ENCODE data around the gene IGFBP7.

Gene IGFBP7

GRCh38 chr4:57080781-57081650, 29.2 kb downstream of the IGFBP7 start:
- Histone ChIP-seq H3K4me1 (ENCODE audit: low read length) (peaks cover 18% of the 10 kb centered on the region), H3K27ac (ENCODE audit: low read length) (no peak overlapping the region)
- TF ChIP-seq EZH2phosphoT487 (IDR thresholded peaks at IDR 0.05; ENCODE audit: low read length) (no peak), EZH2 (optimal IDR thresholded peaks at IDR 0.05; ENCODE audit: low read depth, low read length) (no peak)
- TF ChIP-seq, protein P1, sequence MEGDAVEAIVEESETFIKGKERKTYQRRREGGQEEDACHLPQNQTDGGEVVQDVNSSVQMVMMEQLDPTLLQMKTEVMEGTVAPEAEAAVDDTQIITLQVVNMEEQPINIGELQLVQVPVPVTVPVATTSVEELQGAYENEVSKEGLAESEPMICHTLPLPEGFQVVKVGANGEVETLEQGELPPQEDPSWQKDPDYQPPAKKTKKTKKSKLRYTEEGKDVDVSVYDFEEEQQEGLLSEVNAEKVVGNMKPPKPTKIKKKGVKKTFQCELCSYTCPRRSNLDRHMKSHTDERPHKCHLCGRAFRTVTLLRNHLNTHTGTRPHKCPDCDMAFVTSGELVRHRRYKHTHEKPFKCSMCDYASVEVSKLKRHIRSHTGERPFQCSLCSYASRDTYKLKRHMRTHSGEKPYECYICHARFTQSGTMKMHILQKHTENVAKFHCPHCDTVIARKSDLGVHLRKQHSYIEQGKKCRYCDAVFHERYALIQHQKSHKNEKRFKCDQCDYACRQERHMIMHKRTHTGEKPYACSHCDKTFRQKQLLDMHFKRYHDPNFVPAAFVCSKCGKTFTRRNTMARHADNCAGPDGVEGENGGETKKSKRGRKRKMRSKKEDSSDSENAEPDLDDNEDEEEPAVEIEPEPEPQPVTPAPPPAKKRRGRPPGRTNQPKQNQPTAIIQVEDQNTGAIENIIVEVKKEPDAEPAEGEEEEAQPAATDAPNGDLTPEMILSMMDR (IDR thresholded peaks at IDR 0.05; ENCODE audit: low read length) = no peak

GRCh38 chr4:57078685-57079521, 31.3 kb downstream of the IGFBP7 start:
- Histone ChIP-seq H2AFZ (ENCODE audit: low read length) (no peak overlapping the region), H3F3A (ENCODE audit: insufficient read depth, low read length) (no peaks in the 10 kb centered on the region), H3K9ac (ENCODE audit: low read length) (no peak overlapping the region), H3K4me1 (ENCODE audit: low read length) (no peaks in the 10 kb centered on the region), H3K36me3 (replicated peaks; ENCODE audit: insufficient read depth, low read length) (no peaks in the 10 kb centered on the region), H3K4me3 (ENCODE audit: low read length) (no peak overlapping the region), H3K9me3 (replicated peaks; ENCODE audit: insufficient read depth, low read length) (no peaks in the 10 kb centered on the region), H4K20me1 (ENCODE audit: insufficient read depth, low read length) (no peaks in the 10 kb centered on the region), H3K79me2 (ENCODE audit: low read length) (no peaks in the 10 kb centered on the region), H3K9me2 (replicated peaks; ENCODE audit: insufficient read depth, low read length) (no peaks in the 10 kb centered on the region), H3K4me2 (ENCODE audit: low read depth, low read length) (no peak overlapping the region), H3K27ac (ENCODE audit: low read length) (no peak overlapping the region), H3K27me3 (replicated peaks; ENCODE audit: insufficient read depth, low read length) (no peaks in the 10 kb centered on the region)
- TF ChIP-seq EZH2phosphoT487 (IDR thresholded peaks at IDR 0.05; ENCODE audit: low read length) (no peak), EZH2 (optimal IDR thresholded peaks at IDR 0.05; ENCODE audit: low read depth, low read length) (no peak)
- TF ChIP-seq, protein P1 (IDR thresholded peaks at IDR 0.05; ENCODE audit: low read length) = no peak
- DNase-seq = no peak

More at GRCh38 chr4:57080781-57081650, 29.2 kb downstream of the IGFBP7 start:
- Histone ChIP-seq H3K4me2 (ENCODE audit: low read depth, low read length) (no peak overlapping the region), H3K4me3 (ENCODE audit: low read length) (no peak overlapping the region), H3F3A (ENCODE audit: insufficient read depth, low read length) (0 out of 2 replicates have a peak, but pooled peaks cover 8% of the 10 kb centered on the region), H2AFZ (ENCODE audit: low read length) (no peak overlapping the region), H3K9me3 (replicated peaks; ENCODE audit: insufficient read depth, low read length) (no peaks in the 10 kb centered on the region), H3K9ac (ENCODE audit: low read length) (no peak overlapping the region), H3K27me3 (replicated peaks; ENCODE audit: insufficient read depth, low read length) (no peaks in the 10 kb centered on the region), H3K36me3 (replicated peaks; ENCODE audit: insufficient read depth, low read length) (no peaks in the 10 kb centered on the region), H3K79me2 (ENCODE audit: low read length) (no peaks in the 10 kb centered on the region), H4K20me1 (ENCODE audit: insufficient read depth, low read length) (no peaks in the 10 kb centered on the region), H3K9me2 (replicated peaks; ENCODE audit: insufficient read depth, low read length) (no peaks in the 10 kb centered on the region)
- DNase-seq = no peak

GRCh38 chr4:57077550-57078343, 32.4 kb downstream of the IGFBP7 start:
- H3K79me2 ChIP-seq (ENCODE audit: low read length) = no peaks in the 10 kb centered on the region
- H3K4me3 ChIP-seq (ENCODE audit: low read length) = no peak overlapping the region
- H4K20me1 ChIP-seq (ENCODE audit: insufficient read depth, low read length) = no peaks in the 10 kb centered on the region
- H3K4me1 ChIP-seq (ENCODE audit: low read length) = no peaks in the 10 kb centered on the region
- H3K27ac ChIP-seq (ENCODE audit: low read length) = no peak overlapping the region
- no peaks in the 10 kb centered on the region for H3K9me2 ChIP-seq (replicated peaks; ENCODE audit: insufficient read depth, low read length)
- no peaks in the 10 kb centered on the region for H3K27me3 ChIP-seq (replicated peaks; ENCODE audit: insufficient read depth, low read length)
- H3K36me3 ChIP-seq (replicated peaks; ENCODE audit: insufficient read depth, low read length) = no peaks in the 10 kb centered on the region
- H3K9me3 ChIP-seq (replicated peaks; ENCODE audit: insufficient read depth, low read length) = no peaks in the 10 kb centered on the region
- H3K4me2 ChIP-seq (ENCODE audit: low read depth, low read length) = no peak overlapping the region
- H2AFZ ChIP-seq (ENCODE audit: low read length) = no peak overlapping the region
- no peaks in the 10 kb centered on the region for H3F3A ChIP-seq (ENCODE audit: insufficient read depth, low read length)
- TF ChIP-seq, protein P1 (IDR thresholded peaks at IDR 0.05; ENCODE audit: low read length) = no peak
- no peak for TF ChIP-seq EZH2 (optimal IDR thresholded peaks at IDR 0.05; ENCODE audit: low read depth, low read length)
- no peak for TF ChIP-seq EZH2phosphoT487 (IDR thresholded peaks at IDR 0.05; ENCODE audit: low read length)
- no peak for DNase-seq
- H3K9ac ChIP-seq (ENCODE audit: low read length) = no peak overlapping the region

Measured in MM.1S (cell line).